ENCODE data around the gene CEP112. TPM values are rescaled to one million over a fixed set of nuclear protein-coding genes. Genes with fewer than 3 reads are reported as not detected.

The CEP112 gene
- polyA plus RNA-seq, 1 donor (not counting 4 experiments of a cell fraction or from before 2014, with no cell fraction given) = 2.6 TPM

GRCh38 chr17:65762973-65763372 is 429.0 kb downstream of the CEP112 start:
- dilution Hi-C loops (cut with MboI; ENCODE audit: extremely low pct_ligation_motif_present, low sequenced_read_pairs) = no loop called here

GRCh38 chr17:65759532-65759931 is 432.4 kb downstream of the CEP112 start:
- dilution Hi-C loops (cut with MboI; ENCODE audit: extremely low pct_ligation_motif_present, low sequenced_read_pairs) = no loop called here

More at GRCh38 chr17:65762973-65763372, 429.0 kb downstream of the CEP112 start:
- Histone ChIP-seq H4K20me1 (ENCODE audit: control insufficient read depth, extremely low read depth, insufficient read depth, low read length) (no peaks in the 10 kb centered on the region), H3K36me3 (ENCODE audit: control insufficient read depth in 2 of 2, extremely low read depth in 1 of 2, insufficient read depth in 2 of 2, low read length in 2 of 2) (no peaks in the 10 kb centered on the region), H3K9ac (ENCODE audit: control insufficient read depth, extremely low read depth, insufficient read depth, low read length) (no peak overlapping the region), H3K4me3 (ENCODE audit: control insufficient read depth in 2 of 3, extremely low read depth in 1 of 3, insufficient read depth in 2 of 3, low read depth in 1 of 3, low read length in 3 of 3) (no peak overlapping the region), H3K9me1 (ENCODE audit: control insufficient read depth, extremely low read depth, insufficient read depth, low read length) (no peaks in the 10 kb centered on the region), H3K9me3 (ENCODE audit: control insufficient read depth, low read depth, low read length) (no peaks in the 10 kb centered on the region), H3K27me3 (ENCODE audit: control insufficient read depth, extremely low read depth, insufficient read depth, low read length) (no peaks in the 10 kb centered on the region), H3K4me1 (ENCODE audit: control insufficient read depth, extremely low read depth, insufficient read depth, low read length) (no peaks in the 10 kb centered on the region), H3K27ac (ENCODE audit: control insufficient read depth, insufficient read depth, low read length) (no peak overlapping the region), H3K4me2 (ENCODE audit: control insufficient read depth, extremely low read depth, insufficient read depth, low read depth, low read length) (no peak overlapping the region), H2AFZ (ENCODE audit: control insufficient read depth, low read length) (no peak overlapping the region), H3K79me2 (ENCODE audit: control insufficient read depth, insufficient read depth, low read length) (no peaks in the 10 kb centered on the region)
- TF ChIP-seq CTCF (optimal IDR thresholded peaks at IDR 0.05 in 1 of 3, IDR thresholded peaks at IDR 0.05 in 1 of 3, conservative IDR thresholded peaks at IDR 0.05 in 1 of 3; ENCODE audit: extremely low read depth in 1 of 3, insufficient read depth in 2 of 3, low read length in 3 of 3) (no peak), EZH2 (IDR thresholded peaks at IDR 0.05; ENCODE audit: low read length) (no peak)
- FAIRE-seq (no peak), DNase-seq (ENCODE audit: low read depth, low spot score) (no peak)

More at GRCh38 chr17:65759532-65759931, 432.4 kb downstream of the CEP112 start:
- H3K27me3 ChIP-seq (ENCODE audit: control insufficient read depth, extremely low read depth, insufficient read depth, low read length) = no peaks in the 10 kb centered on the region
- no peaks in the 10 kb centered on the region for H3K36me3 ChIP-seq (ENCODE audit: control insufficient read depth in 2 of 2, extremely low read depth in 1 of 2, insufficient read depth in 2 of 2, low read length in 2 of 2)
- H3K4me2 ChIP-seq (ENCODE audit: control insufficient read depth, extremely low read depth, insufficient read depth, low read depth, low read length) = no peak overlapping the region
- no peaks in the 10 kb centered on the region for H3K9me1 ChIP-seq (ENCODE audit: control insufficient read depth, extremely low read depth, insufficient read depth, low read length)
- H4K20me1 ChIP-seq (ENCODE audit: control insufficient read depth, extremely low read depth, insufficient read depth, low read length) = no peaks in the 10 kb centered on the region
- H3K4me3 ChIP-seq (ENCODE audit: control insufficient read depth in 2 of 3, extremely low read depth in 1 of 3, insufficient read depth in 2 of 3, low read depth in 1 of 3, low read length in 3 of 3) = no peak overlapping the region
- DNase-seq (ENCODE audit: low read depth, low spot score) = no peak
- no peaks in the 10 kb centered on the region for H3K79me2 ChIP-seq (ENCODE audit: control insufficient read depth, insufficient read depth, low read length)
- TF ChIP-seq EZH2 (IDR thresholded peaks at IDR 0.05; ENCODE audit: low read length) = no peak
- TF ChIP-seq CTCF (optimal IDR thresholded peaks at IDR 0.05 in 1 of 3, IDR thresholded peaks at IDR 0.05 in 1 of 3, conservative IDR thresholded peaks at IDR 0.05 in 1 of 3; ENCODE audit: extremely low read depth in 1 of 3, insufficient read depth in 2 of 3, low read length in 3 of 3) = no peak
- no peak for FAIRE-seq
- H3K9ac ChIP-seq (ENCODE audit: control insufficient read depth, extremely low read depth, insufficient read depth, low read length) = no peak overlapping the region
- no peak overlapping the region for H2AFZ ChIP-seq (ENCODE audit: control insufficient read depth, low read length)
- no peaks in the 10 kb centered on the region for H3K9me3 ChIP-seq (ENCODE audit: control insufficient read depth, low read depth, low read length)
- H3K27ac ChIP-seq (ENCODE audit: control insufficient read depth, insufficient read depth, low read length) = no peak overlapping the region
- no peaks in the 10 kb centered on the region for H3K4me1 ChIP-seq (ENCODE audit: control insufficient read depth, extremely low read depth, insufficient read depth, low read length)

Measured in keratinocyte (primary cell).